Daoy (cell line): ENCODE measurements around the gene CAMK1D. TPM values are rescaled to one million over a fixed set of nuclear protein-coding genes. Genes with fewer than 3 reads are reported as not detected.
A peak's percentile ranks its signal among the peaks of the same experiment; 100 is the strongest.

Experiments used
- DNase-seq: peaks from one replicate; pipeline ENCODE4 v3.0.0-alpha.2; 2015; ENCODE audit warnings: low read depth
- total RNA-seq: library from RNA; depleted of rRNA; stranded (reverse); fragments of >200 nt; shearing (Covaris generic); gene quantifications from 2 replicates; pipeline ENCODE4 v1.2.3, GENCODE V29; 2014

CAMK1D gene
- total RNA-seq, 1 experiment from 2014 or later, result 6.1 TPM

DNA sequence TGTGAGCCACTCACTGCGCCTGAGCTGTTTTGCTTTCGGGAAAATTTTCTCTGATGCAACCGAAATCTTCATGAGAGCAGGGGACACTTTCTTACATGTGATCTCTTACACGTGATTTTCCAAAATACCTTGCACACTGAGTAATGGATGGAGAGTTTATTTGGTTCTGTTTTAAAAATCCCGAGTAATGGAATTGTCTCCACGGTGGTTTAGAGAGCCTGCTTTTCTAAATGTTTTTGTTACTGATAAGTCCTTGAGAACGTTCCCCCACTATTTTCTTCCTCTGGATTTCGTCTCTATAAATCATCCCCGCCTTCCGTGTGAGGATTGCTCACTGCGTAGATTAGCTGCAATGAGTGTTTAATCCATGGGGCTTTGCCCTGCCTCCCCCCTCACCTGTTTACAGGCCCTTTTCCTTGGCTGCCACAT is 25.7 kb downstream of the CAMK1D start:
- no peak for DNase-seq

DNA sequence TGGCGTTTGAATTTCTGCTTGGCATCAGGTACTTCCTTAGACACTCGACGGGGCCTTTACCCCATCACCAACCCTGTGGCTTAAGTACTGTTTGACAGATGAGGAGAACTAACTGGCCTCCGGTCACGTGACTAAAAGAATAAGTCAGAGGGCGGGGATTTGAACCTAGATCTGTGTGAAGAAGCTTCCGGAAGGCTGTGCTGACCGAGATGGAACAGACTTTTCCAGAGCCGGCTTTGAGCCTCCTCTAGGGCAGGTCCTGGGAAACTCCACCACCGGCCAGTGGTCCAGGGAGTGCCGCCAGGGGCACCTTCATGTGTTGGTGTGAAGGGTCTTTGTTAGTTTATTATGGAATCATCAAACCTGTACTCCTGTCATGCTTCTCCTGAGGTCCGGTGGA is 26.9 kb downstream of the CAMK1D start:
- no peak for DNase-seq

- no peak for DNase-seq
These were observed 28.4 kb downstream of the CAMK1D start for GRCh38 chr10:12377658-12378290.

GRCh38 chr10:12380999-12381398 is 31.7 kb downstream of the CAMK1D start:
- no peak for DNase-seq

DNA sequence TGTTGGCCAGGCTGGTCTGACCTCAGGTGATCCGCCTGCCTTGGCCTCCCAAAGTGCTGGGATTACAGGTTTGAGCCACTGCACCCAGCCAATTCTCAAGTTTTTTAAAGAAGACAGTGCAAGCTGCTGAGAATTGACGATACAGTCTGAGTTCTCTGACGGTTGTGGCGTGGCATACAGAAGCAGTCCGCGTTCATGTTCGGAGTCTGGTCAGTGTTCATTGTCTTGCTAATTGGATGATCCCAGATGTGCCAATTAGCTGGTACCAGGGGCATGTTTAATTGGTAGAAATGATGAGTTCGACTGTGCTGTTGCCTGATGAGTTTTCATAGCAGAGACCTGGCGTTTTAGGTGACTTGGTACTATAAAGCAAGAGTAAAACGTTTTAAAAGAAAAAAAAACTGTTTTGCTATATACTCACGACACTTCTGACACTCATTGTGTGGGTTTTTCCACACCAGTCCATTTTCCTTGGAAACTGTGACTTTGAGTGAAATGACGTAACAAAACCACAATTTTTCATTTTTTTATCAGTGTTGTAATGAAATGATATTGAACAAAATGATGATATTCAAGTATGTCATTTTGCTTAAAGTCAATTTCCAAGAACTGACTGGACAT is 32.3 kb downstream of the CAMK1D start:
- no peak for DNase-seq

GRCh38 chr10:12382157-12382548 is 32.8 kb downstream of the CAMK1D start:
- no peak for DNase-seq

- no peak for DNase-seq
These were observed 33.7 kb downstream of the CAMK1D start for GRCh38 chr10:12382956-12383531.

DNA sequence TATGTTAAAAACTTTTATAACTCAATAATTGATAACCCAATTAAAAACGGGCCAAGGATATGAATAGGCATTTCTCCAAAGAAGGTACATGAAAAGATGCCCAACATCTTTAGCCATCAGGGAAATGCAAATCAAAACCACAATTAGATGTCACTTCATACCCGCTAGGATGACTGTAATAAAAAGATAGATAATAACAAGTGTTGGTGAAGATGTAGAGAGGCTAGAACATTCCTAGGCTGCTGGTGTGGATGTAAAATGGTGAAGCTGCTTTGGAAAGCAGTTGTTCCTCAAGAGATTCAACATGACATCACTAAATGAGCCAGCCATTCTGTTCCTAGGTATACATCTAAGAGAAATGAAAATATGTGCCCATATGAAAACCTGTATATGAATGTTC is 35.6 kb downstream of the CAMK1D start:
- no peak for DNase-seq

- DNase-seq, result no peak
These were observed 38.3 kb downstream of the CAMK1D start for GRCh38 chr10:12387561-12388210.

- DNase-seq, result no peak
These were observed 39.3 kb downstream of the CAMK1D start for GRCh38 chr10:12388671-12389070.

- no peak for DNase-seq
These were observed 39.9 kb downstream of the CAMK1D start for GRCh38 chr10:12389154-12389734.

DNA sequence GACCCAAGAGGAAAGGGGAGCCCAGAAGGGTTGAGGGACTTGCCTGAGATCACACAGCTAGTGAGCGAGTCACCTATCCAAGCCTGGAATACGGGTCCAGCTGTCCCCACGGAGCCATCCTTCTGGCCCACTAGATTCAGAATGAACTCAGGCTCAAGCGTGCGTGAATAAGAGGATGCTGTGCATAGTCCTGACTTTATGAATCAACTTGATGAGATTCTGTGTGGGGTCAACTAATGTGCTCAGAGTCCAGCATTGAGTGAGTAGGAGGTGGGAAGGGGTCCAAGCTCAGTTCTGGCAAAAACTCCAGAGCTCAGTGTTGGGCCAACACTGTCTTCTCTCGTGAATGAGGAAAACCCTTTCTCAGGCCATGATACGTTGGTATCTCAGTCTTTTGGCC is 41.4 kb downstream of the CAMK1D start:
- no peak for DNase-seq

GRCh38 chr10:12391206-12391605 is 41.9 kb downstream of the CAMK1D start:
- DNase-seq, result no peak

DNA sequence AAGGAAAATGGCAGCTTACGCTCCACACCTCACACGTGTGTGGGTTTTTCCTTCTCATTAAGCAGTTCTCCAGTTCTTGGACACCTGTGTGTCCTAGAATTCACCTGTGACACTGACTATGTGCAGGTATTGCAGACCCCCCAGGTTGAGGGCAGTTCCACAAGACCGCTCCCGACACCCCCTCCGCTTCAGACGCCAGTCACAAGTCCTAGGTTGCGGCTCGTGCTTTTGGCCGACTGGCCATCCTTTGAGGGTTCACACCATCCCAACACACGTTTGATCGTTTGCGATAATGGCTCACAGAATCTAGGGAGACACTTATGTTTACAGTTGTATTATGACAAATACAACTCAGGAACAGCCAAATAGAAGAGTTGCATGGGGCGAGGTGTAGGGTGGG is 44.5 kb downstream of the CAMK1D start:
- no peak for DNase-seq

DNA sequence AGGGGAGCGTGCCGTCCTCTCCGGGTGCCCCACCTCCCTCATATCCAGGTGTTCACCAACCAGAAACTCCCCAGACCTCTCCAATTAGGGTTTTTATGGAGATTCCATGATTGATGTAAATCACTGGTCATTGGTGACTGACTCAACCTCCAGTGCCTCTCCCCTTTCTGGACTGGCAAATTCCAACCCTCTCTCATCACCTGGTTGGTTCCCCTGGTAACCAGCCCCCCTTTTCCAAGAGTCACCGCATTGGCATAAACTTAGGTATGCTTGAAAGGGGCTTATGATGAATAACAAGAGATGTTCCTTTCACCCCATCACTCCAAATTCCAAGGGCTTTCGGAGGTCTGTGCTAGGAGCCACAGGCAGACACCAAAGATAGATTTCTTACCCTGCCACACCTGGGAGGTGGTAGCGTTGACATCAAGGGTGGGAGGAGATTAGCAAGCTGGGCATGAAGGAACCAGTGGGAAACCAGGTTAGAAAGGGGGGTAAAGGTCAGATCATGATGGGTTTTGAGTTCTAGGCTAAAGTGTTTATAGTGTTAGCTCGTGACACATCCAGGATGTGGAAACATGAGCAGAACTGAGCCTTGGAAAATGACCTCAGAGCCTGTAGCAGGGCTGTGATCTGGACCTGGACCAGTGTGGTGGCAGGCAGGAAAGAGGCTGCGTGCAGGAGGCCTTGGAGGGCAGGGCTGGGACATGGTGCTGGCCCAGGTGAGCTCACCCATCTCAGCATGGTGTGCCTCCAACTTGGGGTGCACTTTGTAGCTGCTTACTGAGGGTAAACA is 45.1 kb downstream of the CAMK1D start:
- peak; percentile 73 for DNase-seq

GRCh38 chr10:12396093-12396492 is 46.7 kb downstream of the CAMK1D start:
- no peak for DNase-seq

- no peak for DNase-seq
These were observed 47.2 kb downstream of the CAMK1D start for GRCh38 chr10:12396567-12396966.

DNA sequence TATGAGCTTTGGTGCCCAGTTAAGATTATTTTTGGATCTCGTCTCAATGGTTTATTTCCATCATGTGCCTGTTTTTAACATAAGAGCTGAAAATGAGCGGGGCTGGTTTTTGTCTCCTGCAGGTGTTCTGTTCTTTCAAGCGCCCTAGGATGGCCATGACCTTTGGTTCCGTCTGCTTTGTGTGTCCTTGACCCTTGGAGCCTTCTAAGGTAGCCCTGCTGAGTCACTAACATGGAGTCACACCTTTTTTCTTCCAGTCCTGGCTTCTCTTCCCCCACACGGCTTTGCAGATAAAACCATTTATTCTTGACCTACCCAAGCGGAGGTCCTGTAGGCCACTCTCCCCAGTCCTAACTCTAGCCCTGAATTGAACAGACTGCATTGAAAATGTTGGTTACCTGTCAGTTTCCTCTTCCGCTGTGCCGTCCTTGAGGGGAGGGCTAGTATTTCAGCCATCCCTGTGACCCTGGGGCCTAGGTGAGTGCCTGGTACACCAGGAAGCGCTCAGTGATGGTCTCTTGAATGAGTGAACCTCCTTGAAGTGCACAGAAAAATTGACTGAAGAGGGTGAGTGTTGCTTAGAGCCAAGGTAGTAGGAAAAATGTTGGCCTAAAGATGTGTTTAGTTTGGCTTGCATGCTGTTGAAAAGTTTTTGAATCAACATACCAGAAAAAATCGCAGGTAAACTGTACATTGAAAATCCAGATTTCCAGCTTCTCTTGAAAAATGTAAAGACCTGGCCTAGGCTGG is 48.0 kb downstream of the CAMK1D start:
- DNase-seq, result no peak

DNA sequence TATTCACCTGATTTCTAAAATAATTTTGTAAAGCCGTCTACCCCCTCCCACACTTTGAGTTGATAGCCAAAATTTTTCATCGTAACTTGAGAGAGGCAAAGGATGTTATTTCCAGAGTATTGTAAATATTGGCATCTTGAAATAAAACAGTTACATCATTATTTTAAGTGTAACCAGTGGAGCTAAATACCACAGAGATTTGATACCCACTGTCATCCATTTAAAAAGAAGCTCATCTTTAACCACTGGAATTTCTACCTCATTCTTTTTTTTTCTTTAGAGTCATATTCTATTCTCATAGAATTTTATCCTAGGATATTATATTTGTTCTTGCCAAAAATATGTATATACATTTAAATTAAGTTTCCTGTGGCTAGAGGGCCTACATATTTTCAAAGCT is 48.6 kb downstream of the CAMK1D start:
- no peak for DNase-seq

DNA sequence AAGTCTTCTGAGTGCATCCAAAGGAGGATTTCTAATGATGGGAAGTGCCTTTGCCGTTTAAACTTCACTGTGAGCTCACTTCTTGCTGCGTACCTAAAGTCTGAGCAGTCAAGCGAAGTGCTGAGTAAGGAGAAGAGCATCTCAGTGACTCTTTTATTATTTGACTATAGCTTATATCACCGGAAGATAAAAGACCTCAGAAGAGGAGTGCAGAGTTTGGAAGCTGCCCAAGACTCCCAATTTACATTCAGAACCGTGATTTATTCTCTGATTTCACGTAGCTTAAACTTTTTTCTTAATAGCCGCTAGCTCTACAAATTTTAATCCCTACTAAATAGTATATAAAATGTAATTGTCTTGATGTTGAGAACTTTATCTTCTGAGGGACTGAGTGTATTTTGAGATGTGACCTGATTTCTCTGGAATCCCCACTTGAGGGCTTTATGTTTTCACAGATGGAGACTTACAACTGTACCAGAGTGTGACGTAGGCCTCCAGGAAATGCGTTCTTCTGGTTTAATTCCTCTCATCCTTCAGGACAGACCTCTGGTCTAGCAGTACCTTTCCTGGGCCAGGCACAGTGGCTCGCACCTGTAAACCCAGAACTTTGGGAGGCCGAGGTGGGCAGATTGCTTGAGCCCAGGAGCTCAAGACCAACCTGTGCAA is 51.1 kb downstream of the CAMK1D start:
- peak; percentile 65 for DNase-seq
